Measurements from ENCODE around the gene RAP1GAP2.
A peak's percentile ranks its signal among the peaks of the same experiment; 100 is the strongest.
"Not testable (repeated sequence)": the region's sequence is repeated elsewhere in the genome, so short reads cannot be mapped to it uniquely, and the experiment has no call there.

The RAP1GAP2 gene

GRCh38 chr17:2965621-2966595 lies 169.7 kb downstream of the RAP1GAP2 start:
- peak; percentile 57 for DNase-seq (ENCODE audit: low read depth, low spot score)

GRCh38 chr17:2967515-2967914 lies 171.3 kb downstream of the RAP1GAP2 start:
- DNase-seq (ENCODE audit: low read depth, low spot score), result no peak

GRCh38 chr17:2971851-2972250 lies 175.6 kb downstream of the RAP1GAP2 start:
- DNase-seq (ENCODE audit: low read depth, low spot score), result no peak

- DNase-seq (ENCODE audit: low read depth, low spot score), result no peak
These were observed 176.5 kb downstream of the RAP1GAP2 start for GRCh38 chr17:2972749-2973148.

GRCh38 chr17:2974347-2974746 lies 178.1 kb downstream of the RAP1GAP2 start:
- no peak for DNase-seq (ENCODE audit: low read depth, low spot score)

- no peak for DNase-seq (ENCODE audit: low read depth, low spot score)
These were observed 179.3 kb downstream of the RAP1GAP2 start for GRCh38 chr17:2975469-2975958.

- no peak for DNase-seq (ENCODE audit: low read depth, low spot score)
These were observed 180.9 kb downstream of the RAP1GAP2 start for GRCh38 chr17:2977157-2977556.

- DNase-seq (ENCODE audit: low read depth, low spot score), result no peak
These were observed 181.9 kb downstream of the RAP1GAP2 start for GRCh38 chr17:2978116-2978515.

GRCh38 chr17:2978991-2979390 lies 182.8 kb downstream of the RAP1GAP2 start:
- no peak for DNase-seq (ENCODE audit: low read depth, low spot score)

GRCh38 chr17:2980211-2980903 lies 184.1 kb downstream of the RAP1GAP2 start:
- DNase-seq (ENCODE audit: low read depth, low spot score), result no peak

GRCh38 chr17:2980904-2981246 lies 184.6 kb downstream of the RAP1GAP2 start:
- no peak for DNase-seq (ENCODE audit: low read depth, low spot score)

- DNase-seq (ENCODE audit: low read depth, low spot score), result no peak
These were observed 185.1 kb downstream of the RAP1GAP2 start for GRCh38 chr17:2981325-2981724.

- peak; percentile 76 for DNase-seq (ENCODE audit: low read depth, low spot score)
These were observed 186.6 kb downstream of the RAP1GAP2 start for GRCh38 chr17:2982854-2983253.

- no peak for DNase-seq (ENCODE audit: low read depth, low spot score)
These were observed 187.0 kb downstream of the RAP1GAP2 start for GRCh38 chr17:2983255-2983654.

- no peak for DNase-seq (ENCODE audit: low read depth, low spot score)
These were observed 189.1 kb downstream of the RAP1GAP2 start for GRCh38 chr17:2985318-2985717.

GRCh38 chr17:2986925-2987324 lies 190.7 kb downstream of the RAP1GAP2 start:
- no peak for DNase-seq (ENCODE audit: low read depth, low spot score)

- DNase-seq (ENCODE audit: low read depth, low spot score), result not testable (repeated sequence)
These were observed 193.2 kb downstream of the RAP1GAP2 start for GRCh38 chr17:2989396-2989795.

GRCh38 chr17:2989855-2990254 lies 193.6 kb downstream of the RAP1GAP2 start:
- DNase-seq (ENCODE audit: low read depth, low spot score), result no peak

GRCh38 chr17:2990396-2990795 lies 194.2 kb downstream of the RAP1GAP2 start:
- DNase-seq (ENCODE audit: low read depth, low spot score), result no peak

GRCh38 chr17:2991396-2992180 lies 195.3 kb downstream of the RAP1GAP2 start:
- DNase-seq (ENCODE audit: low read depth, low spot score), result not testable (repeated sequence)

GRCh38 chr17:2994441-2994840 lies 198.2 kb downstream of the RAP1GAP2 start:
- no peak for DNase-seq (ENCODE audit: low read depth, low spot score)

- no peak for DNase-seq (ENCODE audit: low read depth, low spot score)
These were observed 199.1 kb downstream of the RAP1GAP2 start for GRCh38 chr17:2995377-2995776.
